Esophagus squamous epithelium (tissue), 4 donors: ENCODE measurements around the gene ZNF594.

ENCODE experiments used
- POLR2A ChIP-seq, 4 donors: fragments of 450-650 bp; IDR thresholded peaks; one replicate each; pipeline ENCODE4 v1.6.1; 2017; ENCODE audit warnings: antibody characterized with exemption in 4 of 4, mild to moderate bottlenecking in 4 of 4, moderate library complexity in 3 of 4
- TF ChIP-seq, protein P1 (sequence below), 6 experiments: fragments of 450-650 bp in 4 of 6; fragments of 200-600 bp in 2 of 6; sonication (generic) in 2 of 6; IDR thresholded peaks; one replicate each; pipeline ENCODE4 v1.5.1; 2016 to 2019; ENCODE audit warnings: antibody characterized with exemption in 6 of 6, mild to moderate bottlenecking in 4 of 6, moderate library complexity in 4 of 6

DNA sequence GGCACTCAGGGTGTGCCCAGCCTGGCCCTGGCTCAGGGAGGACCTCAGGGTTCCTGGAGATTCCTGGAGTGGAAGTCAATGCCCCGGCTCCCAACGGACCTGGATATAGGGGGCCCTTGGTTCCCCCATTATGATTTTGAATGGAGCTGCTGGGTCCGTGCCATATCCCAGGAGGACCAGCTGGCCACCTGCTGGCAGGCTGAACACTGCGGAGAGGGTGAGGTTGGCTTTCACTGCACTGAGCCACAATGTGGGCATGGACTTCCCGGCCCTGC is 52.3 kb downstream of the ZNF594 start:
- TF ChIP-seq, protein P1, sequence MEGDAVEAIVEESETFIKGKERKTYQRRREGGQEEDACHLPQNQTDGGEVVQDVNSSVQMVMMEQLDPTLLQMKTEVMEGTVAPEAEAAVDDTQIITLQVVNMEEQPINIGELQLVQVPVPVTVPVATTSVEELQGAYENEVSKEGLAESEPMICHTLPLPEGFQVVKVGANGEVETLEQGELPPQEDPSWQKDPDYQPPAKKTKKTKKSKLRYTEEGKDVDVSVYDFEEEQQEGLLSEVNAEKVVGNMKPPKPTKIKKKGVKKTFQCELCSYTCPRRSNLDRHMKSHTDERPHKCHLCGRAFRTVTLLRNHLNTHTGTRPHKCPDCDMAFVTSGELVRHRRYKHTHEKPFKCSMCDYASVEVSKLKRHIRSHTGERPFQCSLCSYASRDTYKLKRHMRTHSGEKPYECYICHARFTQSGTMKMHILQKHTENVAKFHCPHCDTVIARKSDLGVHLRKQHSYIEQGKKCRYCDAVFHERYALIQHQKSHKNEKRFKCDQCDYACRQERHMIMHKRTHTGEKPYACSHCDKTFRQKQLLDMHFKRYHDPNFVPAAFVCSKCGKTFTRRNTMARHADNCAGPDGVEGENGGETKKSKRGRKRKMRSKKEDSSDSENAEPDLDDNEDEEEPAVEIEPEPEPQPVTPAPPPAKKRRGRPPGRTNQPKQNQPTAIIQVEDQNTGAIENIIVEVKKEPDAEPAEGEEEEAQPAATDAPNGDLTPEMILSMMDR (IDR thresholded peaks at IDR 0.05): no peak
- TF ChIP-seq POLR2A (IDR thresholded peaks at IDR 0.05): no peak
